HG03039 (cell line): ENCODE results near the gene ATP11C.
"Not testable (repeated sequence)": the region's sequence is repeated elsewhere in the genome, so short reads cannot be mapped to it uniquely, and the experiment has no call there.

Experiments
- ATAC-seq: cut with Tn5 transposase; IDR thresholded peaks from one replicate; pipeline ENCODE4 v1.9.1; 2021; ENCODE audit warnings: mild to moderate bottlenecking, moderate library complexity; ENCODE audit not compliant: unreplicated experiment

The ATP11C gene

GRCh38 chrX:139924696-139925095 lies 8.2 kb downstream of the ATP11C start:
- ATAC-seq: no peak

DNA sequence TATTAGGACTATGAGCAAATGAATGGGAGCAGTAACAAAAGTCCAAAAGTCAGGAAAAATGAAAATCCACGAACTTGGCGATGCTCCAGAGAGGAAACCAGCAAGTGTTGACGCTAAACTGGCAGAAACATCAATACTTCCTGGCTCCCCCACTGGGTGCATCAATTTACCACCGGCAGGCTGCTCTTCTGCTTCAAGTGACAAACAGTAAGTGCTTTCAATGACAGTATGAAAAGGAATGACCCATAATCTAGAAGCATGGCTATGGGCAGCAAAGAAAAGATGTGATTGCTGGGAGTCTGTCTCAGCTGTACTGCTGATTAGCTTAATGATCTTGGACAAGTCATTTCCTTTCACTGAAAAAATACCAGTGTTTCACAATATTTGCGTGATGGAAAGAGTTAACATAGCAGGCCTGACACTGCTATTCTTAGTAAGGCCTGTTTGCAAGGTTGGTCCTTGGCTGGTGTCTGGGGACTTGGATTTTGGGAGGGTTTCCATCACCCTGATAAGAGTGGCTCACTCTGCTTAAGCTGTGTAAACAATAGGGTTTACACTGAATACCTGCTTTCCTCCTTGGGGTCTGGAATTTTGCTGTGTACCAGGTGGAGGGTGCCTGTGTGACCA lies 8.7 kb downstream of the ATP11C start:
- no peak for ATAC-seq

DNA sequence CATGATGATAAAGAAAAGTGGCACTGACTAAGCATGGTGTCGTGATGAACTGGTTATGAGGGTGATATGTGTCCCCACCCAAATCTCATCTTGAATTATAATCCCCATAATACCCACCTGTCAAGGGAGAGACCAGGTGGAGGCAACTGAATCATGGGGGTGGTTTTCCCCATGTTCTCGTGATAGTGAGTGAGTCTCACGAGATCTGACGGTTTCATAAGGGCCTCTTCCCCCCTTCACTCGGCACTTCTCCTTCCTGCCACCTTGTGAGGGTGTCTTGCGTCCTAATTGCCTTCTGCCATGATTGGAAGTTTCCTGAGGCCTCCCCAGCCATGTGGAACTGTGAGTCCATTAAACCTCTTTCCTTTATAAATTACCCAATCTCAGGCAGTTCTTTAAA lies 11.7 kb downstream of the ATP11C start:
- ATAC-seq: not testable (repeated sequence)

DNA sequence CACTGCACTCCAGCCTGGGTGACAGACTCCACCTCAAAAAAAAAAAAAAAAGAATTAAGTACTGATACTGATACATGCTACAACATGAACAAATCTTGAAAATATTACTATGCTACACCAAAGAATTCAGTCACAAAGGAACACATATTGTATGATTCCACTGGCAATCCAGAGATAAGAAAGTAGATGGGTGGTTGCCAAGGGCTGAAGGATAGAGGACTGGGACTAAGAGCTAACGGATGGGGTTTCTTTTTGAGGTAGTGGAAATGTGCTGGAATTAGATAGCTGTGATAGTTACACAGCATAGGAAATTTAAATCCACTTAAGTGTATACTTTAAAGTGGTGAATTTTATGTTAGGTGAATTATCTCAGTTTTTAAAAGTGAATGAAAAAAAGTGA lies 12.5 kb downstream of the ATP11C start:
- ATAC-seq: no peak

DNA sequence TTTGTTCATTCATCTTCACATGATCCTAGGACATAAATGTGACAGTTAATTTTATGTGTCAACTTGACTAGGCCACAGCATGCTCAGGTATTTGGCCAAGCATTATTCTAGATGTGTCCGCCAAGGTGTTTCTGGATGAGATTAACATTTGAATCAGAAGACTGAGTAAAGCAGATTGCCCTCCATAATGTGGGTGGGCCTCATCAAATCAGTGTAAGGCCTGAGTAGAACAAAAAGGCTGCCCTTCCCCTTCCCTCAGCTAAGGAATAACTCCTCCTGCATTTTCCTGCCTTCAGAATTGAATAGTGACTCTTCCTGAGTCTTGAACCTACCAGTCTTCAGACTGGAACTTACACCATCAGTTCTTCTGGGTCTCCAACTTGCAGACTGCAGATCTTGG lies 18.4 kb downstream of the ATP11C start:
- no peak for ATAC-seq

DNA sequence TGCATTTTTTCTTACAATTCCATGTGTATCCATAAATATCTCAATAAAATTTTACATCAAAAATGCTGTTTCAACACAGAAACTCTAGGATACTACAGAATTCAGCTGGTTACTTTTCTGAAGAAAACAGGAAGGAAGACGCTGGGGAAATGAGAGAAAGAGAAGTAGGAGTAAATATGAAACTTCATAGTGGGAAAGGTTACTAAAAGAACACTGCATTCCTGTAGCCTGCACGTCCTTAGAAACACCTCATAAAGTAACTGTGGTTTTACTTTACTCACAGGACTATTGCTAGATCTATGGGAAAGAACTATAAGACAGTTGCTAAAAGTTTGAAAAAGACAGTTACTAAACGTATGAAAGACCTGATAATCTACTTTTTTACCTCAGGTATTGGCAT lies 23.1 kb downstream of the ATP11C start:
- ATAC-seq: no peak

- ATAC-seq: no peak
Observed at GRCh38 chrX:139907078-139907477, 25.8 kb downstream of the ATP11C start.

DNA sequence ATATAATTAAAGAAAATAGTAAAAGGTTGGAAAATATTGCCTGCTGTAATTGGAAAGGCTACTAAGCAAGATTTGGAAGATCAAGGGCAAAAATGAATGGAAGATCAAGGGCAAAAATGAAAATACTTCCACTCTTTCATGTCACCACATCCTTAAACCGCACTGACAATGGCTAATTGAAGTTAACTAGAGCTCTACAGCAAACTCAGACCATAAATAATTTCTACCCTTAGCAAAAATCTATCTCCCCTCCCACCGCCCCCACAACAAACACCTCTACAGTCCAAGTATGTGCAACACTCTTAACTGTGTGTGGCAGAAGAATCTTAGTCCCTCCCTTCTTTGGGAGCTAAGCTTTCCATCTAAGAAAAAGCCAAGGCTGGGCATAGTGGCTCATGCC lies 27.1 kb downstream of the ATP11C start:
- ATAC-seq: no peak

- ATAC-seq: no peak
Observed at GRCh38 chrX:139905051-139905450, 27.8 kb downstream of the ATP11C start.

DNA sequence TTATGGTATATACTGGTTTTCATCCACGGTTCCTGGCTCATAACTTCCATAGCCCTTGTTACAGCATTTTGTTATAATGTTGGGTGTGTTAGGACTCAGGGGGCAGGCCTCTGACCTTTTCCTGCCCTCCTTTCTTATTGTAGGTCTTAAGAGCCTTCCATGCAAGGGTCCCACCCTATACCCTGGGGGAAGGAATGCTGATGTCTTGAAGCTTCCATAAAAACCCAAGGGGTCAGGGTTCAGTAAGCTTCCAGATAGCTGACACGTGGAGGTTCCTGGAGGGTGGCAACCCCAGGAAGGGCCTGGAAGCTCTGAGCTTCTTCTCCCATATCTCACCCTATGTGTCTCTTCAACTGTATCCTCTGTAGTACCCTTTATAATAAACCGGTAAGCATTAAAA lies 29.6 kb downstream of the ATP11C start:
- ATAC-seq: no peak

- no peak for ATAC-seq
Observed at GRCh38 chrX:139902559-139902958, 30.3 kb downstream of the ATP11C start.

DNA sequence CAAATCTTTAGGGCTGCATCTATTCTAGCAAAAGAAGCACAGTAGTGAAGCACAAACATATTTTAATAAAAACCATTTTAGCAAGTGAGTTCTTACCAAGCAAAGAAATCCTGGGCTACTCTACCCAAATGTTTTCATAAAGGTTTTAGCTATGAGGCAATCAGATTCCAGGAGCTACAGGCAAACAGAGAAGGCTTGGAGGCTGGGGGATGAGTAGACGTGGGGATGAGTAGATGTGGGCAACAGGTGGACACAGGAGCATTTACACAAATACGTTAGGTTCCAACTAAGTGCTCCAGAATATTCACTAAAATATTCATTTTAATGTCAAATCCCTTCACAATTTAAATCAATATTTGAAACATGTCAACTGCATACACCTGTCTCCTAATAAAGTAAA lies 34.5 kb downstream of the ATP11C start:
- no peak for ATAC-seq

DNA sequence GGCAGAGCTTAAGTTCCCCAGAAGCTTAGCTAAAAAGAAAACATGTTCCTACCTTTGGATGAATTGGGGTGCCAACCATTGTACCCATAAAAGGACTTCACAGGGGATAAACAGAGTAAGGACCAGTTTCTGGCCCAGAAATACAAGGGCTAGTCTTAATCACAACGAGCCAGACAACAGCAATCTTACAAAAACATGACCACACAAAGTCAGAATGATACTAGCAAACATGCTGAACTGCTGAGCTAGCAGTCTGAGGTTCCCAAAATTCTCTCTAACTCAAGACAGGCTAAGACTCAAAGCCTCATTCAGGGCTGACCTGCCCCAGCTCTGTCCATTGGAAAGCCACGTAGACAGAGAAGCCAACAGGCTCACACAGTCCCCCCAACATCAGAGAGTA lies 40.3 kb downstream of the ATP11C start:
- ATAC-seq: peak; percentile 89

- no peak for ATAC-seq
Observed at GRCh38 chrX:139890991-139891700, 41.7 kb downstream of the ATP11C start.

DNA sequence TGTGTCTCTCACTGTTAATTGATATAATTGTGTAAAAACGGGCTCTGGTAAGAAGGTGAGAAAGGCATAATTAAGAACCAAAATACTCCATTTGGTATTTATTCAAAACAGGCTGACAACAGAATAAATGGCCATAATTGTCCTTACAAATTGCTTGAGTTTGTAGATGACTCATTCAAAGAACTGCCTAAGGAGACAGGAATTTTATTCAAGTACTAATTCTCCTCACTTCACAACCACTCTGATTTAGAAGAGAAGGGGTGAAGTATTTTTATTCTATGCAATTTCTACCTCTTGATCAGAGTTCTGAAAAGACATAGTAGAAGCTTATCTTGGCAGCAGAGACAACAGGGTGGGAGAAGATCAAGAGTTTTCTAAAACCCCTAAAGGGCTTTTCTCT lies 43.1 kb downstream of the ATP11C start:
- no peak for ATAC-seq

DNA sequence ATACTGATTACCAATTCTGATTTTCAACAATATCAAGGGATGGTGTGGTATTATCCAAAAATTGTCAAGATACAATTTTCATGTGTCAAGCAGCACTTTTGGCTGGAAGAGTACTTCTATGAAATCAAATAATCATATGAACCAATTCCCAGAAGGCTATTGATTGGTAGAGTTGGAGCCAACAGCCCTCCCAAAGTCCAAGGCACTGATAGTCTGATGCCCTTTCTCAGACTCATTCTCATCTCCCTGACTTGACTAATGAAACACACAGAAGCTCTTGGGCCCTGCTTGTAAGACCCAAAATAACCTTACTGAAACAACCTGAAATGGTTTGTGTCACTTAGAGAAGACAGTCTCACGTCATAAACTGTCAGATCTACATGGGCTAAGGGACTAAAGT lies 48.9 kb downstream of the ATP11C start:
- ATAC-seq: no peak

DNA sequence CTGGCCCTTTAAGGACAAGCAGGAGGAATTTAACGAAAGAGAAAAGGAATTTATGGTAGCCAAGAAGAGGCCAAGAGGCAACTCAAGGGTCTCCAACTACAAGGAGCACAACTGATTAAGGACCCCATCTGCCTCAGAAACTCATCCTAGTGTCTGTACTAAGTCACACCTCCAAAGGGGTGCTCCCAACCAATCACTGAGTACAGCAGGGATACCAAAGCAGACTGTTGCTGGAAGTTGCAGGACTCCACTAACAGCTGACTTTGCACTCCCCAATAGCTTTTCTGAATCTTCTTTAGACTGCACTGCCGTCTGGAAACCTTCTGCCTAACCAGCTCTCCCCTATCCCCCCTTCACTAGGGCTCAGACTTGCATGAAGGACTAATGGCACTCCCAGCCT lies 50.6 kb downstream of the ATP11C start:
- ATAC-seq: no peak

DNA sequence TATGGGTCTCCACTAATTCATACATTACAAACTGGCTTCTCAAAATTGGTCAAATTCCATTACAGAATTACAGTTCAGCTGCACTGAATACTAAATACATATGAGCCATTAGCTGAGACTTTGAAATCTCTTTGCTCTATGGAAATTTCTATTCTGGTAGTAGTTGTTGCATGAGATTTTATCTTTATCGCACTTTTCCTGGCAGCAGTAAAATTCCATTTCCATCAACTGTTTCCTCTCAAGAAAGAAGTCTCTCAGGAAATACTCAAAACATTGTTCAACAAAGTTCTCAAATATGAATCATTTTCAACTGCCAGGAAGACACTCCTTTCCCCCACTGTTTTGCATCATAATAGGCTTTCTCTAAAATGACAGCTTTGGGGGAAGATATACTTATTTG lies 51.3 kb downstream of the ATP11C start:
- no peak for ATAC-seq

DNA sequence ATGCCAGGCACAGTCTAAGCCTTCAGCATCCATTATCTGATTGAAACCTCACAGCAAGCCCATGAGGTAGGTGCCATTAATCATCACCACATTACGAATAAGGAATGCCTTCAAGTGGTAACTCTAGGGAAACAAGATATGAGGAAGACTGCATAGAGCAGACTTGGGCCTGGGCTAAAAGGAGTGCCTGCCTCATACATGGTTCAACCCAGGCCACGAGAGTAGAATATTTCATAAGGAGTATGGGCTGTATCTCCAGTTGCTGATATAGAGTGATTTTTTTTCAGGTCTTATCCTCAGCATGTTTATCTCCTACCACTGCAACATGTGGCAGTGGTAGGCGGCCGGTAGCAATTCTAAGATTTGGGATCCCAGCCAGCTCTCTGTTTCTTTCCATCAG lies 51.7 kb downstream of the ATP11C start:
- ATAC-seq: no peak

DNA sequence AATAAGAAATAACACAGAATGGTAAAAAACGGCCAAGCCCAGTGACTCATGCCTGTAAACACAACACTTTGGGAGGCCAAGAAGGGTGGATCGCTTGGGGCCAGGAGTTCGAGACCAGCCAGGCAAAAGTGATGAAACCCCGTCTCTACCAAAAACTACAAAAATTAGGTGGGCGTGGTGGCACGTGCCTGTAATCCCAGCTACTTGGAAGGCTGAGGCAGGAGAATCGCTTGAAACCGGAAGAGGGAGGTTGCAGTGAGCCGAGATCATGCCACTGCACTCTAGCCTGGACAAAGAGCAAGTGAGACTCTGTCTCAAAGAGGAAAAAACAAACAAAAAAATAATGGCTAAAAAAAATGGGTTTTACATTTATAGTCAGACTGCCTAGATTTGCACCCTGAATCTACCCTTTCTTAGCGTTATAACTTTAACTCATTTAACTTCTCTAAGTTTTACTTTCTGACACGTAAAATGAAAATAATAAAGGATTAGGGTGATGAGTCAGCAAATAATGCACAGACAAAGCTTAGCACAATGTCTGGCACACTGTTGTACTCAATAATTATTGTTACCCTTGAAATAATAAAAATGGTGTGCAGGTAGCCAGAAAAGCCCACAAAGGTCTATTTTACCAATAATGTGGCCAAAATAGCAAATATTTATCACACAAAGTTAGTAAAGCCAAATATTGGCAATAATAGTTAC lies 55.0 kb downstream of the ATP11C start:
- no peak for ATAC-seq

DNA sequence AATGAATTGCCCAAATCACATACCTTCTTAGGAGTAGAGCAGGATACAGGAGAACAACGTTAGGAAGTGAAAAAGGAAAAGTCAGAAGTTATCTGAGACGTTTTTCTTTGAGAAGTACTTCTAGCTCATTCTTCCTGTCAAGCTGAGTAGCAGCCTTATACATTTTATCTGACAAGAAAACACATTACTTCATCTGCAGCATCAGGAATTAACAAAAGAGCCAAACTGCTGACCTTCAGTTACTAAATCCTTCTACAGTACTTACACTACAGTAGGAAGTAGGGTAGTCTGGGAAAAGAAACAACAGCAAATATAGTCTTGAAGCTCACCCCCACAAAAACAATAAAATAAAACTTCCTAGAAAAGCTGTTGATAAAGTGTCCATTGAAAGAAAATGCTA lies 57.0 kb downstream of the ATP11C start:
- ATAC-seq: no peak

DNA sequence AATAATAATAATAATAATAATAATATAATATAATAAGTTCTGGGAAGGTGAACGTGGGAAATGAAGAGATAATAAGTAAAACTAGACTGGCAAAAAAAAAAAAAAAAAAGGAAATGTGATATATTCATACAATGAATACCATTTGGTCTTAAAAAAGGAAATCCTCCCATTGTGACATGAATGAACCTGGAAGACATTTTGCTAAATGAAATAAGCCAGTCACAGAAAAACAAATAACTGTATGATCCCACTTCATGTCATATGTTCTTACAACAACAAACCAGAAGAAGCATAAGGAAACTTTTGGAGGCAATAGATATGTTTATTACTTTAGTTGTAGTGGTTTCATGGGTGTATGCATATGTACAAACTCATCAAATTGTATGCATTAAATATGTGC lies 63.1 kb downstream of the ATP11C start:
- ATAC-seq: no peak
